HEK293T (cell line): ENCODE results near the gene KRTAP11-1.

ENCODE experiments used
- CTCF ChIA-PET: fragments of 350-600 bp; formaldehyde crosslinking; extraction: SDS; loops from one replicate; lab custom pipeline; 2021; ENCODE audit warnings: antibody characterized with exemption, inconsistent platforms; lab: Yijun Ruan, JAX
- POLR2A ChIA-PET: fragments of 350-600 bp; formaldehyde crosslinking; extraction: SDS; loops from one replicate; lab custom pipeline; 2020; ENCODE audit warnings: antibody characterized with exemption, inconsistent platforms; lab: Yijun Ruan, JAX
- DNase-seq: peaks from one replicate; pipeline ENCODE4 v3.0.0; 2012; ENCODE audit warnings: mixed read lengths; ENCODE audit errors: extremely low spot score
- ARNT ChIP-seq: fragments of 450-650 bp; IDR thresholded peaks from 2 replicates; pipeline ENCODE4 v1.6.1; 2017; ENCODE audit warnings: mild to moderate bottlenecking
- BHLHE40 ChIP-seq: fragments of 450-650 bp; IDR thresholded peaks from 2 replicates; pipeline ENCODE4 v1.6.1; 2016; ENCODE audit warnings: mild to moderate bottlenecking, moderate library complexity, borderline replicate concordance
- CTBP1 ChIP-seq: fragments of 450-650 bp; IDR thresholded peaks from 2 replicates; pipeline ENCODE4 v1.6.1; 2016; ENCODE audit warnings: borderline replicate concordance
- ELF4 ChIP-seq: fragments of 450-650 bp; IDR thresholded peaks from 2 replicates; pipeline ENCODE4 v1.6.1; 2017; ENCODE audit warnings: antibody characterized with exemption
- FOXA1 ChIP-seq: fragments of 450-650 bp; IDR thresholded peaks from 2 replicates; pipeline ENCODE4 v1.6.1; 2016; ENCODE audit warnings: mild to moderate bottlenecking
- FOXK2 ChIP-seq: fragments of 450-650 bp; IDR thresholded peaks from 2 replicates; pipeline ENCODE4 v1.6.1; 2016; ENCODE audit warnings: mild to moderate bottlenecking
- FOXM1 ChIP-seq: fragments of 450-650 bp; IDR thresholded peaks from 2 replicates; pipeline ENCODE4 v1.6.1; 2017; ENCODE audit warnings: mild to moderate bottlenecking, borderline replicate concordance
- HDGF ChIP-seq: fragments of 450-650 bp; IDR thresholded peaks from 2 replicates; pipeline ENCODE4 v1.6.1; 2017; ENCODE audit warnings: antibody characterized with exemption, borderline replicate concordance
- L3MBTL2 ChIP-seq: fragments of 450-650 bp; conservative IDR thresholded peaks from 2 replicates; pipeline ENCODE4 v1.6.1; 2016; ENCODE audit warnings: mild to moderate bottlenecking
- LEF1 ChIP-seq: fragments of 450-650 bp; IDR thresholded peaks from 2 replicates; pipeline ENCODE4 v1.6.1; 2017; ENCODE audit warnings: mild to moderate bottlenecking, borderline replicate concordance
- NFRKB ChIP-seq: fragments of 450-650 bp; IDR thresholded peaks from 2 replicates; pipeline ENCODE4 v1.6.1; 2016; ENCODE audit warnings: mild to moderate bottlenecking, moderate library complexity
- PKNOX1 ChIP-seq: fragments of 450-650 bp; IDR thresholded peaks from 2 replicates; pipeline ENCODE4 v1.6.1; 2016
- SP1 ChIP-seq: fragments of 450-650 bp; IDR thresholded peaks from 2 replicates; pipeline ENCODE4 v1.6.1; 2017
- SUZ12 ChIP-seq: fragments of 450-650 bp; IDR thresholded peaks from 2 replicates; pipeline ENCODE4 v1.6.1; 2016; ENCODE audit warnings: mild to moderate bottlenecking
- TARDBP ChIP-seq: fragments of 450-650 bp; IDR thresholded peaks from 2 replicates; pipeline ENCODE4 v1.6.1; 2016
- ZNF384 ChIP-seq: fragments of 450-650 bp; IDR thresholded peaks from 2 replicates; pipeline ENCODE4 v1.6.1; 2016

KRTAP11-1 gene

GRCh38 chr21:30882866-30883597, 1.7 kb upstream of the KRTAP11-1 start:
- CTCF ChIA-PET = no interaction called here
- no peak for TF ChIP-seq CTBP1
- no peak for TF ChIP-seq NFRKB
- no peak for TF ChIP-seq ZNF384
- TF ChIP-seq BHLHE40 = no peak
- no peak for TF ChIP-seq PKNOX1
- DNase-seq = no peak
- POLR2A ChIA-PET = no interaction called here

GRCh38 chr21:30880914-30881313, 466 bp downstream of the KRTAP11-1 start:
- POLR2A ChIA-PET = no interaction called here
- no peak for DNase-seq
- CTCF ChIA-PET = no interaction called here
- no peak for TF ChIP-seq L3MBTL2

- ChIA-PET CTCF (no interaction called here), POLR2A (no interaction called here)
- no peak for DNase-seq
- TF ChIP-seq CTBP1 = no peak
- TF ChIP-seq ELF4 = no peak
- no peak for TF ChIP-seq FOXK2
- TF ChIP-seq NFRKB = no peak
- no peak for TF ChIP-seq SP1
- no peak for TF ChIP-seq BHLHE40
- no peak for TF ChIP-seq HDGF
Observed at GRCh38 chr21:30874526-30874925, 6.9 kb downstream of the KRTAP11-1 start.

- no peak for DNase-seq
- ChIA-PET POLR2A (no interaction called here), CTCF (no interaction called here)
- TF ChIP-seq NFRKB (no peak), PKNOX1 (no peak), BHLHE40 (no peak), FOXK2 (no peak), TARDBP (no peak), FOXM1 (no peak), L3MBTL2 (no peak)
Observed at GRCh38 chr21:30847627-30848500, 33.5 kb downstream of the KRTAP11-1 start.

- ChIA-PET CTCF (interaction anchor here (0.6 kb wide), 1 partner anchor 428 kb away, joined by 3 read pairs; no protein-coding TSS in a partner anchor), POLR2A (no interaction called here)
- no peak for DNase-seq
- TF ChIP-seq FOXA1 (no peak), SP1 (no peak), SUZ12 (no peak), ELF4 (no peak), HDGF (no peak), ARNT (no peak)
Observed at GRCh38 chr21:30842990-30843389, 38.4 kb downstream of the KRTAP11-1 start.

- ChIA-PET POLR2A (no interaction called here), CTCF (interaction anchor here (0.6 to 0.8 kb wide), 5 partner anchors 23 to 791 kb away, joined by 3 to 5 read pairs (median 3); no protein-coding TSS in a partner anchor)
- peak; percentile 65 for DNase-seq
Observed at GRCh38 chr21:30839304-30839703, 42.1 kb downstream of the KRTAP11-1 start.

GRCh38 chr21:30838536-30838935, 42.8 kb downstream of the KRTAP11-1 start:
- CTCF ChIA-PET = no interaction called here
- DNase-seq = no peak
- TF ChIP-seq CTBP1 (no peak), PKNOX1 (no peak), FOXM1 (no peak), TARDBP (no peak), ARNT (no peak), ZNF384 (no peak), NFRKB (no peak), SP1 (no peak), L3MBTL2 (no peak), FOXK2 (no peak), HDGF (no peak), ELF4 (no peak), BHLHE40 (no peak), LEF1 (no peak)
- POLR2A ChIA-PET = no interaction called here

More at GRCh38 chr21:30839304-30839703, 42.1 kb downstream of the KRTAP11-1 start:
- TF ChIP-seq HDGF (no peak), SUZ12 (no peak), CTBP1 (no peak), FOXK2 (no peak), SP1 (no peak)
